ENCODE measurements around the gene CGB5. TPM values are rescaled to one million over a fixed set of nuclear protein-coding genes. Genes with fewer than 3 reads are reported as not detected.
"Not testable (repeated sequence)": the region's sequence is repeated elsewhere in the genome, so short reads cannot be mapped to it uniquely, and the experiment has no call there.

CGB5 gene
- total RNA-seq, 1 experiment from 2014 or later, result not detected

GRCh38 chr19:49038111-49038510 lies 5.5 kb upstream of the CGB5 start:
- H3K9me3 ChIP-seq (replicated peaks); H3K27ac ChIP-seq; H3K27me3 ChIP-seq; DNase-seq; H3K4me3 ChIP-seq; H3K4me1 ChIP-seq; H3K36me3 ChIP-seq: not testable (repeated sequence)

- DNase-seq, result peak; percentile 51 to 61
- not testable (repeated sequence) for H3K4me3 ChIP-seq; H3K9me3 ChIP-seq (replicated peaks); H3K4me1 ChIP-seq; H3K27me3 ChIP-seq; H3K36me3 ChIP-seq; H3K27ac ChIP-seq
Measured at GRCh38 chr19:49038557-49039276, 4.9 kb upstream of the CGB5 start.

- H3K36me3 ChIP-seq; H3K27me3 ChIP-seq; H3K9me3 ChIP-seq (replicated peaks); H3K4me1 ChIP-seq; H3K27ac ChIP-seq; H3K4me3 ChIP-seq; DNase-seq: not testable (repeated sequence)
Measured at GRCh38 chr19:49039736-49040135, 3.9 kb upstream of the CGB5 start.

GRCh38 chr19:49042177-49042576 lies 1.5 kb upstream of the CGB5 start:
- no peaks in the 10 kb centered on the region for H3K27me3 ChIP-seq
- H3K36me3 ChIP-seq, result no peaks in the 10 kb centered on the region
- 0 out of 2 replicates have a peak, but pooled peaks cover 5% of the 10 kb centered on the region for H3K4me1 ChIP-seq
- DNase-seq, result no peak
- H3K27ac ChIP-seq, result no peak overlapping the region
- H3K4me3 ChIP-seq, result no peak overlapping the region
- no peaks in the 10 kb centered on the region for H3K9me3 ChIP-seq (replicated peaks)

- H3K9me3 ChIP-seq (replicated peaks); DNase-seq; H3K4me1 ChIP-seq; H3K4me3 ChIP-seq; H3K27ac ChIP-seq; H3K36me3 ChIP-seq; H3K27me3 ChIP-seq: not testable (repeated sequence)
Measured at GRCh38 chr19:49042666-49043065, 982 bp upstream of the CGB5 start.

- not testable (repeated sequence) for H3K4me1 ChIP-seq; H3K4me3 ChIP-seq; H3K27me3 ChIP-seq; DNase-seq; H3K27ac ChIP-seq; H3K9me3 ChIP-seq (replicated peaks); H3K36me3 ChIP-seq
Measured at GRCh38 chr19:49049011-49049410, 5.4 kb downstream of the CGB5 start, which contains the start of gene CGB8. TSS of gene CGB8 (minus strand) at chr19:49049111. CDS start at chr19:49048739, 372 bp downstream.

- H3K27me3 ChIP-seq; H3K4me1 ChIP-seq; H3K9me3 ChIP-seq (replicated peaks); H3K27ac ChIP-seq; DNase-seq; H3K36me3 ChIP-seq; H3K4me3 ChIP-seq: not testable (repeated sequence)
Measured at GRCh38 chr19:49049834-49050233, 6.2 kb downstream of the CGB5 start.

- H3K9me3 ChIP-seq (replicated peaks); H3K36me3 ChIP-seq; H3K4me3 ChIP-seq; H3K27me3 ChIP-seq; H3K4me1 ChIP-seq; H3K27ac ChIP-seq; DNase-seq: not testable (repeated sequence)
Measured at GRCh38 chr19:49050376-49051033, 6.9 kb downstream of the CGB5 start.

- peak; percentile 30 to 45 for DNase-seq
- peak overlapping the region; percentile 48 for H3K4me3 ChIP-seq
- H3K9me3 ChIP-seq (replicated peaks), result no peaks in the 10 kb centered on the region
- no peaks in the 10 kb centered on the region for H3K36me3 ChIP-seq
- no peaks in the 10 kb centered on the region for H3K4me1 ChIP-seq
- no peak overlapping the region for H3K27ac ChIP-seq
- H3K27me3 ChIP-seq, result no peaks in the 10 kb centered on the region
Measured at GRCh38 chr19:49056101-49056901, 12.7 kb downstream of the CGB5 start.

- not testable (repeated sequence) for H3K36me3 ChIP-seq; H3K4me1 ChIP-seq; H3K27ac ChIP-seq; H3K9me3 ChIP-seq (replicated peaks); H3K4me3 ChIP-seq; H3K27me3 ChIP-seq; DNase-seq
Measured at GRCh38 chr19:49056902-49057596, 13.4 kb downstream of the CGB5 start.

- Histone ChIP-seq H3K4me1 (no peaks in the 10 kb centered on the region), H3K36me3 (no peaks in the 10 kb centered on the region), H3K9me3 (replicated peaks) (no peaks in the 10 kb centered on the region), H3K27me3 (peaks cover 1% of the 10 kb centered on the region; the same call in 1 of the 2 replicates), H3K4me3 (no peak within 1 kb of the TSS), H3K27ac (no peak within 1 kb of the TSS)
- no peak for DNase-seq
Measured at GRCh38 chr19:49057636-49058234, 14.1 kb downstream of the CGB5 start, which contains the start of gene CGB7. TSS of gene CGB7 (minus strand) at chr19:49057749. CDS start at chr19:49055375, 2,374 bp downstream.

- no peaks in the 10 kb centered on the region for H3K9me3 ChIP-seq (replicated peaks)
- H3K36me3 ChIP-seq, result no peaks in the 10 kb centered on the region
- H3K4me1 ChIP-seq, result no peaks in the 10 kb centered on the region
- DNase-seq, result no peak
- no peak overlapping the region for H3K4me3 ChIP-seq
- no peak overlapping the region for H3K27ac ChIP-seq
- H3K27me3 ChIP-seq, result peaks cover 7% of the 10 kb centered on the region
Measured at GRCh38 chr19:49058562-49058961, 14.9 kb downstream of the CGB5 start.

- peaks cover 12% of the 10 kb centered on the region for H3K27me3 ChIP-seq
- DNase-seq, result no peak
- no peaks in the 10 kb centered on the region for H3K36me3 ChIP-seq
Measured at GRCh38 chr19:49059053-49059452, 15.4 kb downstream of the CGB5 start.

GRCh38 chr19:49061000-49061399 lies 17.4 kb downstream of the CGB5 start:
- peaks cover 24% of the 10 kb centered on the region for H3K27me3 ChIP-seq
- no peak overlapping the region for H3K27ac ChIP-seq
- H3K4me1 ChIP-seq, result no peaks in the 10 kb centered on the region

More at GRCh38 chr19:49059053-49059452, 15.4 kb downstream of the CGB5 start:
- H3K4me3 ChIP-seq, result no peak overlapping the region
- H3K9me3 ChIP-seq (replicated peaks), result no peaks in the 10 kb centered on the region
- no peaks in the 10 kb centered on the region for H3K4me1 ChIP-seq
- H3K27ac ChIP-seq, result no peak overlapping the region

More at GRCh38 chr19:49061000-49061399, 17.4 kb downstream of the CGB5 start:
- Histone ChIP-seq H3K4me3 (no peak overlapping the region), H3K36me3 (no peaks in the 10 kb centered on the region), H3K9me3 (replicated peaks) (no peaks in the 10 kb centered on the region)
- DNase-seq, result no peak

Measured in SJCRH30 (cell line).